HEK293 (cell line): Measurements from ENCODE around the gene P2RY2.

ENCODE experiments used
- CTCF ChIP-seq: fragments of 450-650 bp; formaldehyde crosslinking; IDR thresholded peaks from 2 replicates; pipeline ENCODE4 v1.5.1; 2016; ENCODE audit warnings: missing biosample characterization, missing genetic modification characterization
- PRDM10 ChIP-seq: fragments of 450-650 bp; formaldehyde crosslinking; IDR thresholded peaks from 2 replicates; pipeline ENCODE4 v1.5.1; 2016; ENCODE audit warnings: missing biosample characterization, missing genetic modification characterization
- SETDB1 ChIP-seq: IDR thresholded peaks from one replicate; pipeline ENCODE4 v1.6.1; 2017; ENCODE audit warnings: mild to moderate bottlenecking, low read length, moderate library complexity, mixed read lengths; ENCODE audit not compliant: insufficient read length
- ZBTB11 ChIP-seq: fragments of 450-650 bp; formaldehyde crosslinking; conservative IDR thresholded peaks from 2 replicates; pipeline ENCODE4 v1.5.1; 2016; ENCODE audit warnings: low read depth, missing biosample characterization, missing genetic modification characterization
- ZFP3 ChIP-seq: fragments of 450-650 bp; formaldehyde crosslinking; IDR thresholded peaks from 2 replicates; pipeline ENCODE4 v1.5.1; 2016; ENCODE audit warnings: low read depth, missing biosample characterization, missing genetic modification characterization
- ZNF114 ChIP-seq: fragments of 450-650 bp; formaldehyde crosslinking; IDR thresholded peaks from 2 replicates; pipeline ENCODE4 v1.5.0; 2017; ENCODE audit warnings: missing biosample characterization, missing genetic modification characterization
- ZNF138 ChIP-seq: fragments of 450-650 bp; formaldehyde crosslinking; IDR thresholded peaks from 2 replicates; pipeline ENCODE4 v1.5.1; 2016; ENCODE audit warnings: missing biosample characterization, missing genetic modification characterization, borderline replicate concordance
- ZNF423 ChIP-seq: fragments of 450-650 bp; formaldehyde crosslinking; IDR thresholded peaks from 2 replicates; pipeline ENCODE4 v1.5.1; 2016; ENCODE audit warnings: missing biosample characterization, missing genetic modification characterization
- ZNF558 ChIP-seq: fragments of 450-650 bp; formaldehyde crosslinking; IDR thresholded peaks from 2 replicates; pipeline ENCODE4 v1.5.1; 2016; ENCODE audit warnings: missing biosample characterization, missing genetic modification characterization
- ZSCAN16 ChIP-seq: fragments of 450-650 bp; formaldehyde crosslinking; IDR thresholded peaks from 2 replicates; pipeline ENCODE4 v1.5.1; 2016; ENCODE audit warnings: missing biosample characterization, missing genetic modification characterization
- ZSCAN18 ChIP-seq: fragments of 450-650 bp; formaldehyde crosslinking; IDR thresholded peaks from 2 replicates; pipeline ENCODE4 v1.5.1; 2016; ENCODE audit warnings: missing biosample characterization, missing genetic modification characterization

GRCh38 chr11:73175551-73176144 is 42.4 kb upstream of the P2RY2 start:
- no peak for TF ChIP-seq ZSCAN16 (tag by site-specific recombination)
- TF ChIP-seq ZSCAN18 = no peak
- no peak for TF ChIP-seq ZNF423 (tag by site-specific recombination)
- TF ChIP-seq SETDB1 = no peak
- TF ChIP-seq ZNF114 (tag by site-specific recombination) = no peak
- TF ChIP-seq ZNF558 = no peak
- no peak for TF ChIP-seq ZNF138 (tag by site-specific recombination)
- no peak for TF ChIP-seq CTCF (tag by site-specific recombination)
- no peak for TF ChIP-seq ZBTB11 (tag by site-specific recombination)
- TF ChIP-seq ZFP3 (tag by site-specific recombination) = no peak
- no peak for TF ChIP-seq PRDM10 (tag by site-specific recombination)
